Left hindlimb (tissue), 1 donor: ENCODE data around the gene FNDC3A.

Source experiments
- DNase-seq: peaks from one replicate; pipeline ENCODE4 v3.0.0-alpha.2; 2018

FNDC3A gene

GRCh38 chr13:49220856-49221589 lies 245.3 kb downstream of the FNDC3A start:
- DNase-seq = no peak

GRCh38 chr13:49221590-49221965 lies 245.9 kb downstream of the FNDC3A start:
- DNase-seq = no peak

- DNase-seq = no peak
Observed at GRCh38 chr13:49225223-49226042, 249.7 kb downstream of the FNDC3A start.

GRCh38 chr13:49226613-49227012 lies 250.9 kb downstream of the FNDC3A start:
- DNase-seq = no peak

GRCh38 chr13:49234741-49235140 lies 259.0 kb downstream of the FNDC3A start:
- DNase-seq = no peak

GRCh38 chr13:49235856-49236431 lies 260.2 kb downstream of the FNDC3A start:
- no peak for DNase-seq

- DNase-seq = no peak
Observed at GRCh38 chr13:49238621-49239020, 262.9 kb downstream of the FNDC3A start.

GRCh38 chr13:49240017-49240416 lies 264.3 kb downstream of the FNDC3A start:
- DNase-seq = no peak

GRCh38 chr13:49241296-49241695 lies 265.6 kb downstream of the FNDC3A start:
- no peak for DNase-seq

- DNase-seq = no peak
Observed at GRCh38 chr13:49245101-49245500, 269.4 kb downstream of the FNDC3A start.

- no peak for DNase-seq
Observed at GRCh38 chr13:49246850-49247642, 271.3 kb downstream of the FNDC3A start.

- DNase-seq = peak; percentile 97
Observed at GRCh38 chr13:49247643-49248621, 272.2 kb downstream of the FNDC3A start, which contains the start of gene CDADC1. Gene CDADC1, plus strand, starts transcription at chr13:49247925. Its CDS starts 113 bp downstream, at chr13:49248038.

GRCh38 chr13:49248622-49249002 lies 272.9 kb downstream of the FNDC3A start:
- DNase-seq = no peak

GRCh38 chr13:49251326-49251725 lies 275.6 kb downstream of the FNDC3A start:
- DNase-seq = no peak

- no peak for DNase-seq
Observed at GRCh38 chr13:49253310-49253709, 277.6 kb downstream of the FNDC3A start.

- DNase-seq = no peak
Observed at GRCh38 chr13:49254007-49254406, 278.3 kb downstream of the FNDC3A start.

GRCh38 chr13:49256841-49257240 lies 281.1 kb downstream of the FNDC3A start:
- no peak for DNase-seq

GRCh38 chr13:49258089-49258796 lies 282.5 kb downstream of the FNDC3A start:
- DNase-seq = no peak
